GM12864 (cell line): Measurements from ENCODE around the gene PPP1R14C.

Experiments used
- DNase-seq: peaks from one replicate; pipeline ENCODE4 v3.0.0-alpha.2; 2011; ENCODE audit warnings: low read depth
- H3K4me3 ChIP-seq: 2 replicates; pipeline ENCODE4 v1.5.1; 2011; ENCODE audit warnings: mild to moderate bottlenecking, low read depth, low read length, control low read depth
- CTCF ChIP-seq: IDR thresholded peaks from 2 replicates; pipeline ENCODE4 v1.5.1; 2011; ENCODE audit warnings: low read depth, mild to moderate bottlenecking, moderate library complexity, low read length, control low read depth, inconsistent platforms; ENCODE audit errors: missing control alignments

The PPP1R14C gene

GRCh38 chr6:150138638-150139037, 4.2 kb upstream of the PPP1R14C start:
- TF ChIP-seq CTCF, result no peak
- H3K4me3 ChIP-seq, result no peak overlapping the region
- no peak for DNase-seq

GRCh38 chr6:150139533-150139932, 3.3 kb upstream of the PPP1R14C start:
- H3K4me3 ChIP-seq, result no peak overlapping the region
- no peak for DNase-seq
- no peak for TF ChIP-seq CTCF

- no peak for DNase-seq
- no peak for TF ChIP-seq CTCF
- no peak overlapping the region for H3K4me3 ChIP-seq
These were observed 2.4 kb upstream of the PPP1R14C start for GRCh38 chr6:150140236-150140969.

- no peak overlapping the region for H3K4me3 ChIP-seq
- DNase-seq, result no peak
- TF ChIP-seq CTCF, result no peak
These were observed 661 bp upstream of the PPP1R14C start for GRCh38 chr6:150142097-150142669.

- TF ChIP-seq CTCF, result no peak
- DNase-seq, result no peak
- no peak overlapping the region for H3K4me3 ChIP-seq
These were observed 861 bp downstream of the PPP1R14C start for GRCh38 chr6:150143516-150144293.

- no peak for DNase-seq
- no peak overlapping the region for H3K4me3 ChIP-seq
- no peak for TF ChIP-seq CTCF
These were observed 1.5 kb downstream of the PPP1R14C start for GRCh38 chr6:150144294-150144868.
